ENCODE data around the gene RBMS3.

The RBMS3 gene

GRCh38 chr3:29275309-29275708 lies 5.6 kb upstream of the RBMS3 start:
- DNase-seq (ENCODE audit: low read depth, low spot score): no peak

- no peak for DNase-seq (ENCODE audit: low read depth, low spot score)
These were observed 3.6 kb upstream of the RBMS3 start for GRCh38 chr3:29277249-29277648.

GRCh38 chr3:29279286-29279685 lies 1.6 kb upstream of the RBMS3 start:
- DNase-seq (ENCODE audit: low read depth, low spot score): no peak

GRCh38 chr3:29279806-29280205 lies 1.1 kb upstream of the RBMS3 start:
- no peak for DNase-seq (ENCODE audit: low read depth, low spot score)

GRCh38 chr3:29281094-29281343 lies 148 bp downstream of the RBMS3 start:
- no peak for DNase-seq (ENCODE audit: low read depth, low spot score)

- DNase-seq (ENCODE audit: low read depth, low spot score): no peak
These were observed 722 bp downstream of the RBMS3 start for GRCh38 chr3:29281344-29282241.

- no peak for DNase-seq (ENCODE audit: low read depth, low spot score)
These were observed 1.8 kb downstream of the RBMS3 start for GRCh38 chr3:29282427-29283230.

GRCh38 chr3:29283231-29284119 lies 2.6 kb downstream of the RBMS3 start:
- no peak for DNase-seq (ENCODE audit: low read depth, low spot score)

- no peak for DNase-seq (ENCODE audit: low read depth, low spot score)
These were observed 3.6 kb downstream of the RBMS3 start for GRCh38 chr3:29284497-29284896.

GRCh38 chr3:29285471-29286071 lies 4.7 kb downstream of the RBMS3 start:
- no peak for DNase-seq (ENCODE audit: low read depth, low spot score)

GRCh38 chr3:29286478-29287240 lies 5.8 kb downstream of the RBMS3 start:
- DNase-seq (ENCODE audit: low read depth, low spot score): no peak

- DNase-seq (ENCODE audit: low read depth, low spot score): no peak
These were observed 9.7 kb downstream of the RBMS3 start for GRCh38 chr3:29290596-29290995.

GRCh38 chr3:29291260-29291981 lies 10.6 kb downstream of the RBMS3 start:
- no peak for DNase-seq (ENCODE audit: low read depth, low spot score)

GRCh38 chr3:29291982-29292363 lies 11.1 kb downstream of the RBMS3 start:
- DNase-seq (ENCODE audit: low read depth, low spot score): no peak

GRCh38 chr3:29293421-29293820 lies 12.6 kb downstream of the RBMS3 start:
- DNase-seq (ENCODE audit: low read depth, low spot score): no peak

GRCh38 chr3:29297998-29298397 lies 17.1 kb downstream of the RBMS3 start:
- no peak for DNase-seq (ENCODE audit: low read depth, low spot score)

- no peak for DNase-seq (ENCODE audit: low read depth, low spot score)
These were observed 20.6 kb downstream of the RBMS3 start for GRCh38 chr3:29301332-29302019.

GRCh38 chr3:29302619-29303018 lies 21.7 kb downstream of the RBMS3 start:
- no peak for DNase-seq (ENCODE audit: low read depth, low spot score)

- no peak for DNase-seq (ENCODE audit: low read depth, low spot score)
These were observed 26.4 kb downstream of the RBMS3 start for GRCh38 chr3:29307295-29307694.

GRCh38 chr3:29310865-29311264 lies 30.0 kb downstream of the RBMS3 start:
- no peak for DNase-seq (ENCODE audit: low read depth, low spot score)
